ENCODE data around the gene ARVCF.

The ARVCF gene

DNA sequence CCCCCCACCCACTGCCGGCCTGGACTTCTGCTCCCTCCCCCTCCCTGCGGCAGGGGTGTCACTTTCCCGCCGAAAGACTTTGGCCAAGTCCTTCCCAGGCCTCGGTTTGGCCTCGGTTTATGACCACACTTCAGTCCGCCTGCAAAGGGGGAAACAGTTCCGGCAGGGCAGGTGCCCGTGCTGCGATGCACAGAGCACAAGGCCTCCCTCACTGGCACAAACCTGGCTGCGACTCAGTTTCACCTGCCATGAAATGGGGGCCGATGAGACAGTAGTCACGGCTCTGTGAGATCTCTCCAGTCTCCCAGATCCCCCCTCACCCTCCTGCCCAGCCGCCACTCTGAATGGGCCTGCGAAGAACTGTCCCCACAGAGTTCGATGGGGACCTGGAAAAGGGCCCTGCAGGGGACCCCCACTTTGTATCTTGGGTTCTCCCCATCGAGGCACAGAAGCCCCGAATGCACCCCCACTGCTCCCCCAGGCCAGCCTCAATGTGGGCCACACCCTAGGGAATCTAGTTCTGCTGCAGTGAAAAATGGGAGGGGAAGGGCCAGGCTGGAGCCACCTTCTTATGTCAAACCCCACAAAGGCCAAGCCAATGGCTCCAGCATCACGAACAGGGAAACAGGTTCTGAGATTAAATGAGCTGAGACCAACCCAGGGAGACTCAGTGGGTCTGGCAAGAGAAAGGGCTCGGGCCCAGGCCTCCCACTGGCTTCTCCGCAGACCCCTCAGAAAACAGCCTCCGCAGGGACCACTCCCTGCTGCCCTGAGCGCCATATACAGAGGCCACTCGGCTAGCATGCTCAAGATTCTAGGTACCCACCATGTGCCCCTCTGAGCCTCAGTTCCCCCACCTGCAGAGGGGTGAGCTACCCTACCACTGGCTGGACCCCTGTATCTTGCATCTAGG lies 29.0 kb downstream of the ARVCF start:
- in situ Hi-C loops (cut with HindIII; ENCODE audit: low sequenced_read_pairs), result no loop called here

DNA sequence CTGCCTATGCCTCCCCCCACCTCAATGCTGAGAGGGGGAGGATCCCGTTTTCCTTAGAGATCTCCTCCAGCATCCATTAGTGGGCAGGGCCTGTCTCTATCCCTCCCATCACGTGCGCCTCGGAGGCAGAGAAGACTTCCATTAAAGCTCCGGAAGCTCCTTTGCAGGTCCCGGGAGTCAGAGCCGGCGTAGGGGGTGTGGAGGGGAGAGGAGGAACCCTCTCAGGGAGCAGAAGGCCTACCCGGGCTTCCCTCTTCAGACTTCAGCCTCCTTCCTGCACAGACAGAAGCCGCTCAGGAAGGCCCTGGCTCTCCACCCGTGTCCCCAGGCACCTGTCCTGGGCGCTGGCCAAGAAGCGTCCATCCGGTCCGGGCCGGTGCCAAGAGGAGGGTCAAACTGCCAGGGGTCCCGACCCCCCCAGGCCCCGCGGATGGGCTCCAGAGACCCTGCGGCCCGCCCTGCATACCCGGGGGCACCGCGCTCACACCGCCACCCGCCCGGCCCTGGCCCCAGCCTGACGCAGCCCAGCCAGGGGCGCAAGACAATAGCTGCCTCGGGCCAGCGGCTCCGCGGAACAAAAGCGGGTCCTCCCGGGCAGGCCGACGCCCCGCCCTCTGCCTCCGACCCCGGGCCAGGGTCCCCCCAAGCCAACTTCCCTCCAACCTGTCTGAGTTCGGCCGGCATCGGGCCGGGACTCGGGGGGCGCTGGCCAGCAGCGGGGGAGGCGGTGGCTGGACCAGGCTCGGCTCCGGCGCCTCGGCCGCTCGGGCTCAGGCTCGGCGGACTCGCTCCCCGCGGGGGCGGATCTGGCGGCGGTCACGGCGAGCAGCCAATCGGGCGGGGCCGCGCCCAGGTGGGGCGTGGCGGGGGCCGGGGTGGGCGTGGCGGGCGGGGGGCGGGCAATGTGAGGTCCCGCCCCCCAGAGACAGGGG lies 29.9 kb downstream of the ARVCF start:
- in situ Hi-C loops (cut with HindIII; ENCODE audit: low sequenced_read_pairs), result no loop called here

DNA sequence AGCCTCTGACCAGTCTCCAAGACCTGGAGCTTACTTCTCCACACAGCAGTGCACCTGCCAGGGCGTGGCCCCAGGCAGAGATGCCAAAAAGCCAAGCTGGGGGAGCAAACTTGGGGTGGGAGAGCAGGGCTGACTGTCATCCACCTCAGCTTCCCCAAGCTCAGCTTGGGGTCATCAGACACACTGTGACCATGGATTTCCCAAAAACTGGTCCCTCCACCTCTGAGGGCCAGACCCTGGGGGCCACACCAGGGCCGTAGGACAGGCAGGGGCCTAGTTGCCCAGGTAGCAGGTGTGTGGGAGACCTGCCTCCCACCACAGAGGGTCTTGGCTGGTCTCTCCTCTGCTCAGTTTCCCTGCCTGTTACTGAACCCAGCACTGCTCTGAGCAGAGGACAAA lies 30.6 kb downstream of the ARVCF start:
- in situ Hi-C loops (cut with HindIII; ENCODE audit: low sequenced_read_pairs), result no loop called here

DNA sequence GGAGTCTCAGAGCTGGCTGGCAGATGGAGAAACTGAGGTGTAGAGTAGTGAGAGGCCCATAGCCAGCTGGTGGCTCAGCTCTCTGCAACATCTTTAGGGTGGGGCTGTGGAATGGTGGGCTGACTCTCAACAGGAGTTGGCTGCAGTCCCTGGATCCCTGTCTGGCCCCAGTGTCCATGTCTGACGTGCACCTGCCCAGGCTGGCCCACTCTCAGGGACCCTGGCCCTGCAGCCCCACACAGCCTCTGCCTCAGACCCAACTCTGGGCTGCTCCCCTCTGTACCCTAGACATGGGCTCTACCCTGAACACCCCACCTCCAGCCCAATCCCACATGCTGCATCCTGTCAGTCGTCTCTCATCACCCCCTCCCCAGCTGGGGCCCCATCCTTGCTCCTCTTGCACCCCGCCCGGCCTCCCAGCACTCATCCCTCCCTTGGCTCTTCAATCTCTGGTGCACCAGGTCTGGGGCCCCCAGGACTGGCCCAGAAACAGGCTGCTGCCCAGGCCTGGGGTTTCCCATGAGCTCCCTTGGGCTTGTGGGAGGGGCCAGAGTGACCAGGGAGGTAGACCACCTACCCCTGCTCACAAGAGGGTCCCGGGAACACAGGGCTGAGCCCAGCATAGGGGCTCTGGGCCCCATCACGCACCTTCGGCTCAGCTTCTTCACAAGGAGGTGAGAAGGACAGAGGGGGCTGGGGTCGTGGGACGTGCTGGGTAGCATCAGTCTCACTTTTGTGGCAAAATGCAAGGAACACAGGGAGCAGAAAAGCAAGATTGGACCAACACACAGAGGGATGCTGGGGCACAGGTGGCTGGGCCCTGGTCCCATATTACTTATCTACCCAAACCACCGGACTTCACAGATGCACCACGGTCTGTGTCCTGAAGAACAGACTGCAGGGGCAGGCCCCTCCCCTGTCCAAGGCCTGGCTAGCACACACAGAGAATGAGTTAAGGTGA lies 31.5 kb downstream of the ARVCF start:
- in situ Hi-C loops (cut with HindIII; ENCODE audit: low sequenced_read_pairs), result no loop called here

DNA sequence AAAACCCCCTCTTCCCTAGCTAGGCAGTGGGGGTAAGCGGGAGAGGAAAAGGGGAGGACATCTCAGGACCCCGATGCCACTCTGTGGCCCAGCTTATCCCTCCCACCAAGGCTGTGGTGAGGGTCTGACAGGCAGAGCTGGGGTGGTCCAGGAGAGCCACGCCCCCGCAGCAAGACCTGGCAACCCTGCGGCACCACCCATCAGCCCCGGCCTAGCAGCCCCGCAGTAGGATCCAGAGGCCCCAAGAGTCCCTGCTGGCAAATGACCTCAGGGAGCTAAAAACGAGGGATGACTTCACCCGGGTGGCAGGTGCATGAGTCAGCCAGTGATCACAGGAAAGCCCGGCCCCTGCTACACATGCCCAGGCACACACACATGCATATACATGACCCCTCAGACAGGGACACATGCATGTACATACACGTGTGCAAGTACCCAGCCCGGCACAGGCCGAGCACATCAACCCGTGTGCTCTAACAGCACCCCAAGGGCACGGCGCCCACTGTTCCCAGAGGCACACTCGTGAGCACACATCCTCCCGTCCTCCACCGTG lies 32.3 kb downstream of the ARVCF start:
- in situ Hi-C loops (cut with HindIII; ENCODE audit: low sequenced_read_pairs), result no loop called here

DNA sequence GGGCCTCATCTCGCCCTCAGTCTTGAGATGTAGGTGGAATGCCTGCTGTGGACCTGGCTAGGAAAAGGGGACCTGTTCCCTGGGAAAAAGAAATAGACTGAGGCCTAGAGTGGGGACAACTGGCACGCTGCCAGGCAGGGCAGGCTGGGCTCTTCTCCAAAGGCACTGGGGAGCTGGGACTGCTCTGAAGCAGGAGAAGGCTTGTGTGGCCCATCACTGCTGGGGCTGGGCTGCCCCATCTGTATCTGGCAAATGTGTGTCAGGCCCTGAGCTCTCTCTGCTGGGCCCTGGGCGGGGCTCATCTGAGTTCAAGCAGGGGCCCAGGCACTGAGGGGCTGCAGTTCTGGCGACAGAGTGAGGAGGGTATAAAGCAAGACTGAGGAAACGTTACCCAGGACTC lies 32.9 kb downstream of the ARVCF start:
- in situ Hi-C loops (cut with HindIII; ENCODE audit: low sequenced_read_pairs), result no loop called here

DNA sequence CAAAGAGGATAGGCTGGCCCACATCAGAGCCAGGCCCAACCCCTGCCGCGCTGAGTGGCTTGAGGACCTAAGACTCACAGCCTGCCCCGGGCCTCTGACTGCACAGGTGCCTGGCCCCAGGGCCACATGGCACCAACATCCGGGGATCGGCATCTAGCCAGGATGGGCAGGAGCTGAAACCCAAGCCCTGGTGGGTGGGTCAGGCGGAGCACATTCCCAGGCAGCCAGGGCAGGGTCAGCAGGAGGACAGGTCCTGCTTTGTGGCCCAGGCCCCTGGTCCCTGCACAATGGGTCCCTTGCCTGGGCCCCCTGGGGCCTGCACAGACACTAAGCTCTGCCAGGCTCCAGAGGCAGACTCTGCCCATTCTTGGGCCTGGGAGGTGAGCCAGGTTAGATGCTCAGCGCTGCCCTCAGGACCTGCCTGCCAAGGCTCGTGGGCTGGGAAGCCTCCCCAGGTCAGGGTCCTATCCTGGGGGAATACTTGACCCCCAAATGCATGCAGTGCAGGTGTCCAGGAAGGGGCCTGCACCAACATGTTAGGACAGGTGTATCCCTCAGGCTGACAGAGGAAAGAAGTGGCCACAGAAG lies 33.5 kb downstream of the ARVCF start:
- in situ Hi-C loops (cut with HindIII; ENCODE audit: low sequenced_read_pairs), result no loop called here

DNA sequence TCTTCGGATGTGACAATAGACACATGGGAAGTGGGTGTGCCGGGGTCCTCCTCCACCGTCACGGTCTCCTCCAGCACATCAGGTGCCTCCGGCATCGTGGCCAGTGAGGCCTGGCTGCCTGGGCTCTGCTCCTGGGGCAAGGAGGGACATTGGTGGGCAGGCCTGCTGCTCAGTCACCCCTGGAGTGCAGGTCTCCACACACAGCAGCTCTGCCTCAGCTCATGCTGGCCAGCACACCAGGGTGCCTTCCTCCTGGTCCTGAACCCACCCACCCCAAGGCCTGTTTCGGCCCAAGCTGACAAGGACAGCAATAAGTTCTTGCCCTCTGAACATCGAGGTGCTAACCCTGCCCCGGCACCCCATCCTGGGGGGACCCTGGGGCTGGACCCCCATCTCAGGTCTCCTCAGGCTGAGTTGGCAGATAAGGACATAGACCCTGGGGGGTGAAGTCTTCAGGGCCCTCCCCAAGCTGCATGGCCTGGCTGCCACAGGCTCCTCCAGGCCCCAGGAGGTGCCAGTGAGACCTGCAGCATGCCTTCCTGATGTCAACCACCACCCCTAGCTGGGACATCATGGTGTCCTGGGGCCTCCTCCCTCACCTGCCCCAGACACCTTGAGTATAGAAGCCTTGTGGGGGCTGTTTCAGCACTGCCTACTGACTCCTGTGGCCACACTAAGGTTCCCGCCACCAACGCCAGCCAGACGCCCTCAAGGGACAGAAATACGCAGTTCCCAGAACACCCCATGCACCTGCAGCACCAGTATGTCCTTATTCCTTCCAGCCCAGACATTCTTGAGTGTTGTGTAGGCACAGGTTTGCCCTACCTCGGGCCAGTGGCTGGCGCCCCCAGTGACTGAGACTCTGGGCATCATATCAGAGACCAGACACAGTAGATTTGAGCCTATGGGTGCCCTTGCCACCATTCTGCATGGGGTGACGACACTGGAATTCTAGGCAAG lies 34.4 kb downstream of the ARVCF start:
- in situ Hi-C loops (cut with HindIII; ENCODE audit: low sequenced_read_pairs), result no loop called here

DNA sequence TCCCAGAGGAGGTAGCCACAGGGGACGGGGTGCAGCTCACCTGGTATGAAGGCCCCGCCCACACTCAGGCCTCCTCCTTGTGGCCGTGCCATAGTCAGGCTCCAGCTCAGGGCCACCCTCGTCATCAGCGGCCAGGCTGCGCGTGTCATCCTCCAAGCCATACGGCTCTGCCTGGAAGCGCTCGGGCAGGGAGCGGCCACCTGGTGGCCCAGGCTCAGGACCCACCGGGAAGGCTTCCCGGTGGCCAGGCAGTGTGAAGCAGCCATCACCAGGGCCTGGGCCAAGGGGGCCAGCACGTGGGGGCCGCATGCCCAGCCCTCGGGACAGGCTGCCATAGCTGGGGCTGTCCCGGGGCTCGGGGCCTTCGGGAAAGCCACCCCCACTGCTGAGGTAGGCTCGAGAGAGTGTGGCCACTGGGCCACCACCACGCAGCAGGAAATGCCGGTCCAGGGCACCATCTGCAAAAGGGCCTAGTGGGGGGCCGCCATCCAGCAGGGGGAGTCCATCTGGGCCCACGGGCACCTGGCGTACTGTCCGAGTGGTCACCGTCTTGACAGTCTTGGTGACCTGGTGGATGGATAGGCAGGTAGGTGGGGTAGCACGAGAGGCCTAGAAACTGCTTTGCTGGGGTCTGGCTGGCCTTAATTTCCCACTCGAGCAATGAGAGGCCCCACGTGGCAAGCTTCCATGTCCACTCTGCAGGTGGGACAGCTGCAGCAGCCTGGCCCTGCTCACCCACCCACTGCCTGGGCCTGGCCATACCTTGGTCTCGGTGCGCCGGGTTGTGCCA lies 35.3 kb downstream of the ARVCF start:
- in situ Hi-C loops (cut with HindIII; ENCODE audit: low sequenced_read_pairs), result no loop called here

DNA sequence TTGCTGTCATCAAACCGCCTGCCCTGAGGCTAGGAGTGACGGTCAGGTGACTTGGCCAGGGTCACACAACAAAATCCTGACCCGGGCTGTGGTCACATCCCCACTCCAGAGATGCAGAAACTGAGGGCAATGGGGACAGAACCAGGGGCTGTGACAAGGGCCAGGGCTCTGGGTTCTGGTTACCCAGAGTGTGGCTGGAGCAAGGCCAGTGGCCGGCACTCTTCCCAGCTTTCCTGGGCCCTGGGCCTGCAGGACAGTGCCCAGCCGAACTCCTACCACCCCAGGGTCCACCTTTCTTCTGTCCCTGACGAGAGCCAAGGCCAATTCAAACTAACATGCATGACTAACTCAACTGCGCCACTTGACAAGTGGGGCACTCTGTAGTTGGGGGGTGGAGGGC lies 35.9 kb downstream of the ARVCF start:
- in situ Hi-C loops (cut with HindIII; ENCODE audit: low sequenced_read_pairs), result no loop called here

DNA sequence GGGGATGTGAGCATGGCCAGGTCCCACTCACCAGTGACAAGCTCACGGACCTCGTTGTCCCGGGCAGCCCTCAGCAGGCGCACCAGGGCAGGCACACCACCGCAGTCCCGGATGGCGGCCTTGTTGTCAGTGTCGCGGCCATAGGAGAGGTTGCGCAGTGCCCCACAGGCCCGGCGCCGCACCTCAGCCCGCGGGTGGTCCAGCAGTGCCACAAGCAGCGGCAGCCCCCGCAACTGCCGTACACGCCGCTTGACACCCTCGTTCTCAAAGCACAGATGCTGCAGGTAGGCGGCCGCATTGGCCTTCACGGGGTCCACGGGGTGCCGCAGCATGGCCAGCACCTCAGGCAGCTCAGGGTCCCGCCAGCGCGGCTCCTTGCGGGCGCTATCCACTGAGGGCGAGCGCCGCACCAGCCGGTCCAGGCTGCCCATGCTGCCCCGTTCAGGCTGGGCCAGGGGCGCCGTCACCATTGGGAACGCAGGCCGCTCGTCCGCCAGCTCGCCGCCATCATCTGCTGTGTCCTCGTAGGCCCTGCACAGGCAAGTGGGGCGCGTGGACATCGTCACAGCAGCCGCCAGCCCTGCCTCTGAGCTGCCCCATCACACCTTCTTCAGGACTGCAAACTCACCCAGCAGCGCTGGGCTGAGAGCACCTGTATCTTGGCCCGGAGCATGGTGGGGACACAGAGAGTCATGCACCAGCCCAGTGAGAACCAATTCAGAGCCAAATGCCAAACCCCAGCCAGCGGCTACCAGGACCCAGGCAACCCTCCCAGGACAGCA lies 36.7 kb downstream of the ARVCF start:
- in situ Hi-C loops (cut with HindIII; ENCODE audit: low sequenced_read_pairs), result loop anchor here (10.0 kb wide), 1 partner anchor 165 kb away; no protein-coding TSS in a partner anchor

DNA sequence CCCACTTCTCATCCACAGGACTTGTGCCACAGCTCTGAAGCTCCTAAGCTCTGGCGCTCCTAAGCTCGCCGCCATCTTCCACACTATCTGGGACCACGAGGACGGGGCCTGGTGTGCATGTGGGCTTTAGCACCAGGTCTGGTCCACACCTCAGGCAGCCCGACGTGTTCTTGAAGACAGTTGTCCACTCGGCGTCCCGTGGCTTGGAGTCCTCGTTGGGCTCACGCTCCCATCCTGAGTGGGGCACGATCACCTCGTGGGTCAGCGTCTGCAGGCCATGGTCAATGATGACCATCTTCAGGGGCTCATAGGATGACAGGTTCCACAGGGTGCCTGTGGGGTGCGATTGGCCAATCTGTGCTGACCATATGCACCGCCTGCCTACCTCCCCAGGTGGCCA lies 37.9 kb downstream of the ARVCF start:
- in situ Hi-C loops (cut with HindIII; ENCODE audit: low sequenced_read_pairs), result loop anchor here (10.0 kb wide), 1 partner anchor 166 kb away; no protein-coding TSS in a partner anchor

DNA sequence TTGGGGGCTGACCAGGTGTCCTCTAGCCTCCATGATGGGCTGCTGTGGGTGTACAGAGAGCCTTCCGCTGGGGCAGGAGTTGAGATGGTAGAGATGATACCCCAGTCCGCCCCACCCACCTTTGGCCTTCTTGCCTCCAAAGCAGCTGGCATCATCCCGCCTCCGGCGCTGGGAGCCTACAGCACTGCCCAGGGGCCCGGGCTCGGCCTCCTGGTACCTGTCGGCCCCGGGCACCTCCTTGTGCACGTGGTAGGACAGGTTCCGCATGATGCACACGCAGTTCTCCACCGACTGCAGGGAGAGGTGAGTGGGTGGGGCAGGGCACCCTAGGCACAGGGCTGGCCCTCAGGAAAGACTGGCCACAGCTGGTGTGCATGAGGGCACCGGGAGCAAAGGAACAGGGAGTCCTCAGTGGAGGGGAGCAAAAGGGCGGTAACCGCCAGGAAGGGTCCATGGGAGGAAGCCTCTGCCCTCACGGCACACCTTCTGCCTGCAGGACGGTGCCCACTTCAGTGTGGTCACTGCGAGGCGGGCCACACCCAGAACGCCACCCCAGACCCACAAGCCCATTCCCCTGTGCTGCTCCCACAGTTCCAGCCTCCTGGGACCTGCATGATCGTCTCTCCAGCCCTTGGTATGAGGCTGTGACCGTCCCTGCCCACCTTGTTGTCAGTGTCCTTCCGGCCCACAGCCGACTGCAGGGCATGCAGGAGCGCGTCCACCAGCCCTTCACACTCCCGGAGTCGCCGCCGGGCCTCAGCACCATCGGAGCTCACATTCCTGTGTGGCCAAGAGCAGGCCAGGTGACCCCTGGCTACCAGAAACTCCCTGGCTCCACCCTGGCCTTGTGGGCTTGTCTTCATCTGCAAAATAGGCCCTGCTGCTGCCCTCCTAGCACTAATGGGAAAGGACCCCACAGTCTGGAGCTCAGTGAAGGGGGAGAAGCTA lies 39.1 kb downstream of the ARVCF start:
- in situ Hi-C loops (cut with HindIII; ENCODE audit: low sequenced_read_pairs), result loop anchor here (10.0 kb wide), 1 partner anchor 167 kb away; no protein-coding TSS in a partner anchor

DNA sequence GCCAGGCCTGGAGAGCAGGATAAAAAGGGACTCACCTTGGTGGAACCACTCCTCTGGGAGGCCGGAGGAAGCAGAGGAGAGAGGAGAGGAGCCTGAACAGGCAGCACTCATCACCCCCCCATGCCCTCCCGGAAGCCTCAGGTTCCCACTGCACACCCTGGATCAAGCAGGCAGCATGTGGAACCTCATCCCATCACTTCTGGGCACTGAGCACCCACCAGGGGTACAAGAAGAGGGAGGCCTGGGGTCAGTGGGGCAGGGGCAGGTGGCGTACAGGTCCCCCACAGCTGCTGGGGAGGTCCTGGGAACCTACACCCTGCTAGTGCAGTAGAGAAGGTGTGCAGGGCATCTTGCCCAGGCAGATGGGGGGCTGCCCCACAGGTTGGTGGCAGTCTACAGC lies 40.0 kb downstream of the ARVCF start:
- in situ Hi-C loops (cut with HindIII; ENCODE audit: low sequenced_read_pairs), result loop anchor here (10.0 kb wide), 1 partner anchor 168 kb away; no protein-coding TSS in a partner anchor

DNA sequence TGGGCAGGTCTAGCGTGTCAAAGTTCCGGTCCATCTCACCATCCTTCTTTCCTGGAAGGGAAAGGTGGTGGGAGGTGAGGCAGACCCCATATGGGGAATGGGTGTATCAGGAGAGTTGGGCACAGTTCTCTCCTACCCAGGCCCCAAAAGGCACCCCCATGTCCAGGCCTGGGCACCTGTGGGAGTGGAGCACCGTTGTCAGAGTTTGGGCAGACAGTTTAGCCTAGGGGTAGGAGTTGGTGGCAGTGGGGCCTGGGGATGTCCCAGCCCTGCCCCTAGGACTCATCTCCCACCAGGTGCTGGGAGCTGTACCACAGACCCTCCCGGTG lies 41.0 kb downstream of the ARVCF start:
- in situ Hi-C loops (cut with HindIII; ENCODE audit: low sequenced_read_pairs), result loop anchor here (10.0 kb wide), 1 partner anchor 169 kb away; no protein-coding TSS in a partner anchor
